ENCODE results near the gene TTLL1.

The TTLL1 gene

DNA sequence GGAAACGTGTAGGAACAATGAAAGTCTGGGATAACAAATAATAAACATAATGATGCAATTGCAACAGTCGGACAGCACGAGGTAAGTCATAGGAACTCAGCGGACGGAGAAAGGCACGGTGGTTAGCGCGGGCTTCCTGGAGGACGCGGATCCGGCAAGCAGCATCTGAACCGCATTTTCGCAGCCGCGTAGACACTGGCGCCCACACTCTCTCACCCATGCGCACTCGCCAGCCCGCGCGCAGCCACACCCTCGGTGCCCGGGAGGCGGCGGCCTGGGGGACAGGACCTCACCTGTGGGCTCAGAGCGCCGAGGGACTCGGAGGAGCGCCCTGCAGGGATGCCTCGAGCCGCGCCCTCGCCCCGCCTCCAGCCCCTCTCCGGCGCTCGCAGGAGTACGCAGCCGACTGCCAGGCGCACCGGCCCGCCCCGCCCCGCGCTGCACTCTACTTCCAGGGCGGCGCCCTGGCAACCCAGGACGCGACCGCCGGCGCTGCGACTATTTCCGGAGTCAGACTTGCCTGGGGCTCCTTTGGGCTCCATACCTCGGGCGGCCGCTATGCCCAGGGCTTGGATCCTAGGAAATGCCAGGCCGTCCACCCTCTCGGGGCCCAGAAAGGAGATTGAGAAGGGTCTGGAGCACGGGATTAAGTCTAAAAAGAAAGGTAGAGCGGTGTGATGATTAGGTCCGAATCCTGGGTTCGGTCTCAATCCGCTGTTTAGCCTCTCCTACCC, at the start of gene TTLL1:
TSS of gene TTLL1 (minus strand) at position 408 of the 734 bp plus-strand sequence. CDS start 13,805 bp downstream, outside the sequence.
- DNase-seq = peak; percentile 87

DNA sequence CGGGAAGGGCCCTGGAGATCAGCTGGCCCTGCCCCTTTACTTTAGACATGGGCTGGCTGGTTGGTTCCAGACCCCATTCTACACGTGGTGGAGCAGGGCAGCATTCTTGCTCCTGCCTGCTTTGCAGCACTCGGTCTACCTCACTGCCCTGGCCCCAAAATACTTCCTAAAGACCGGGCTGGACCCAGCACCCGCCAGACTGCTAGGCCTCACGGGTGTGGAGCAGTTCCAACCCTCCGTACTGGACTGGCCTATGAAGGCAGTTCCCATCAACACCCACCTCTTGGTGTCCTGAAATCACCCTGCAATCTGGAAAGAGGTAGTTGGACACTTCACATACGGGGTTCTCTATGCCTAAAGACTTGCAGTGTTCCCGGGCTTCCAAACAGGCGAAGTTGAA, 47.6 kb upstream of the TTLL1 start:
- DNase-seq = no peak

DNA sequence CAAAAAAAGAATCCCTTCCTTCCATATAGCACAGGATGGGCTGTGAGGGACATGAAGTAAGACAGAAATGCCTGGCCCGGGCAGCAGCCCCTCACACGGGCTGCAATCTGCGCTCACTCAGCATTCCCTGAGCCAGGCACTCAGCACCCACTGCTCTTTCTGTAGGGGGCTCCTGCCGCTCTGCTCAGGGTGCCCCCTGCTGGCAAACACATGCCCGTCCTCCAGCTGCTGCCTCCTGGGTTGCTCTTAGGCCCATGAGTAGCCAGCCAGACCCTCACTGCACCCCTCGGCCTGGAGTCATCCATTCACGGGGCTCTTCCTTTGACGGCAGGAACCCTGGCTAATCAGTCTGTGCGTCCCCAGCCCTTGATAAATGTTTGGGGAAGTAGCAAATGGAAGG, 47.1 kb upstream of the TTLL1 start:
- DNase-seq = peak in 1 of 2 donors; percentile 14

DNA sequence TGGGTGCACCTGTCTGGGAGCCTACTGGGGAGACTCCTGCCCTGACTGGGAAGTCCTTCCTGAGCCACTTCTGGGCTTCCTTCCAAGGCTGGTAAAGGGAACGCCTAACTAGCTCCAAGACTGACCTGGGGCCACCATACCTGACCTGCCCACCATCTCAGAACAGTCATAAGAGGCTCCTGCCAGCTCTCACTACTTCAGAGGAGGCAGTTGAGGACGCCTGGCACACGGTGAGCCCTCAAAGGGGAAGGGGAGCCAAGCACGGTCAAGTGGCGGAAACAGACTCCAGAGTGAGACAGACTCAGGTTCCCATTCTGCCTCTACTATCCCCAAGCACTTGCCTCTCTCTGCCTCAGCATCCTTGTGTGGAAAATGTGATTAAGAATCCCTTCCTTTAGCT, 46.4 kb upstream of the TTLL1 start:
- DNase-seq = no peak

DNA sequence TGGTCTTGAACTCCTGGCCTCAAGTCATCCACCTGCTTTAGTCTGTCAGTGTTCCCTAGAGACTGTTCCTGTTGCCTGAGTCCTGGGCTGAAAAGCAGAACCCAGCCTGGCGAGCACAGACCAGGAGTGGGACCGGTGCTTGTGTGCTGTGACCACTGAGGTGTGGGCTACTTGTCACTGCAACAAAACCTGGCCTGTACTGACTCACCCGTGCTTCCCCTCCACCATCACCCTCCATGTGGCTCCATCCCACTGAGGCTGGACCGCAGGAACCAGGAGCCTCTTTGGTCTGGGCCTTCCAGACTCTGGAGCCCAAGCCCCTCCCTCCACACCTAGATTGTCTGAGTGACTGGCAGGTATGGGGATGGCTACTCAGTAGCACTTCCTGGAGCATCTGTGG, 45.4 kb upstream of the TTLL1 start:
- no peak for DNase-seq

DNA sequence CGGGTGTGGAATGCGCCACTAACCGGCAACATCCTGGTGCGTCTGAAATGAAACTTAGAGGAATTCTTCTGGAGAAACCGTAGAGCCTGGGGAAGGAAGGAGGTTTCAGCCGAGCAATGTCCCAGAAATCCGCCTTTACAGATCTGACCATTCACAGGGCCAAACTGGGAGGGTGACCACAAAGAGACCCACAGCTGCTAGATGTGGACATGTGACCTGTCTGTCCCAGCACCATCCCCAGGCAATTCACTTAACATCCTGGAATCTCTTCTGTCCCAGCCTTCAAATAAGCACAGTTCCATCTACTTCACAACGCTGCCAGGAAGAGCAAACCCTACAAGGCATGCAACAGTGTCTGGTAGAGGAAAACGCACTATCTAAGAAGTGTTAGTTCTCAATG, 44.2 kb upstream of the TTLL1 start:
- no peak for DNase-seq

DNA sequence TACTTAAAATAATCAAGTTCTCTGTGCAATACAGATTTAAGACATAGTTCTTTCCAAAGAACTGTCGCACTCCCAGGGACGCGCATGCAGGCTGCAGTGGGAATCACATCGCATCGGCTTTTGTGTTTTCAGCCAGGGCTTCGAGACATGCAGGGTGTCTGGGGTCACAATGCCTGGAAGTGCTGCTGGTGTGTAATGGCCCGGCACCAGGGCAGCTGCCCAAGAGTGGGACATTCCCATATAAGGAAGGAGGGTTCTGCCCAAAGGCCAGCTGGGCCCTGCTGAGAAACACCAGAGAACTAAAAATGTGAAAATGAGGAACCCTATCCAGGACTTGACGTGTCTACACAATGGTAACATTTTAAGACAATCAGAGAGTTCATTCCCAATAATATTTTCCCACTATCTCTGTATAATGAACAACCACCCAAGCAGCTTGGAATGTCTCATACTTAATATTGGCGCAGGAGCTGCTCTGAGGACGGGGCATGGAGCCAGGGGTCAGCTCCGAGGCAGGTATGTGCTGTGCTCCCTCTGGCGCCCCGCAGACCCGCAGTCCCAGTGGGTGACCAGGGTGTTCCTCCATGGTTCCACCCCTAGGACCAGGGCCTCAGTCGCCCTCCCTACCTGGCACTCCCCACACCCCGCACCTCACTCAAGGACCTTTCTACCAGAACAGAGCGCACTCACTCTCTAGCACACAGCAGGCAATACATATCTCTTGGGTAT, 42.7 kb upstream of the TTLL1 start:
- no peak for DNase-seq

DNA sequence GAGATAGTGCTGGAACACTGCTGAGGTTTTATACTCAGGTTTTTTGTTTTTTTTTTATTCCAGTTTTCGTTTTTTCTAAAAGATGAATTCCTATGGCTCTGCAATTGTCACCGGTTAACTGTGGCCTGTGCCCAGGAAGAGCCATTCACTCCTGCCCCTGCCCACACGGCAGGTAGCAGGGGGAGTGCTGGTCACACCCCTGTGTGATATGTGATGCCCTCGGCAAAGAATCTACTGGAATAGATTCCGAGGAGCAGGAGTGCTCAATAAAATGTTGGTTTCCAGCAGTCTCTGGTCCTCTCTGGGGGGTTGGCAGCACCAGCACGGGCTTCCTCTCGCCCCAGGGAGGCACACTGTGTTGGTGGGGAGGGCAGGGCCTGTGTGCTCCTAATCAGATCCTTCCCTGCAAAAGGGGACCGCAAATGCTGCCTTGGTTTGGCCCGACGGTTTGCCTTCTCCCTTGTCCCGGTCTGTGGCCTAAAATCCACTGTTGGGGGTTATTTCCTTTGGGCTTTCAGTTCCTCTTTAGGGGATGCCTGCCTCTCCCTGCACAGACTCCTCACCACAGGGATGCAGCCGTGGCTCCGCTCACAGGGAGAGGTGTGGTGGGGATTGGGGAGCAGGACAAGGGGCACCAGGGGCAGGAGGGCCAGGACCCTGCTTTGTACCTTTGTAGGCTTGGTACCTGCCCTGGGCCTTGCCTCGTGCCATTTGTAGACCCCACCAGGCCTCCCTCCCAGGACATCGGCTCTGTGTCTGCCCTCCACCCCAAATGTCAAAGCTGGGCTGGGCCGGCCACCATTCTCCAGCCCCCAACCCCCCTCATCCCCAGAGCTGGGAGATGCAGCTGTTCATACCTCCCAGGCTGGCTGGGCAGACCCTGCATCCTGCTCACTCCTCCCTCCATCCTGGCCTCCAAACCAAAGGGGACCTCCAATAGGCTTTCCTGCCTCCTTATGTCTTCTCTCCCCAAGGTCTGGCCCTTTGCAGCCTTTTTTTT, 40.5 kb upstream of the TTLL1 start:
- DNase-seq = no peak

DNA sequence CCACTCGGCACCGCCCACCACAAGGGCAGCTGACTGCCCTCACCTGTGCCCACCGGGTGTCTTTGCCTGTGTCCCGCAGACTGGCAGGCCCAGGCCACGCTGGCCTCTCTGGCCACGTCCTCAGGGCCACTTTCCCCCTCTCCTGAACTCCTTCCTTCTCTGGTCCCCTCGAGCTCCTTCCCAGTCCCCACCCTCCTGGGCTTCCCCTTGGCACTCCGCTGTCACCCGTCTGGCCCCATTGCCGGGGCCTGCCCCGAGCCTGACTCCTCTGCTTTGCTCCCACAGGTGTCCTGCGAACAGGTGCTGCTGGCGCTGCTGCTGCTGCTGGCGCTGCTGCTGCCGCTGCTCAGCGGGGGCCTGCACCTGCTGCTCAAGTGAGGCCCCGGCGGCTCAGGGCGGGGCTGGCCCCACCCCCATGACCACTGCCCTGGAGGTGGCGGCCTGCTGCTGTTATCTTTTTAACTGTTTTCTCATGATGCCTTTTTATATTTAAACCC, 39.8 kb upstream of the TTLL1 start:
- no peak for DNase-seq

DNA sequence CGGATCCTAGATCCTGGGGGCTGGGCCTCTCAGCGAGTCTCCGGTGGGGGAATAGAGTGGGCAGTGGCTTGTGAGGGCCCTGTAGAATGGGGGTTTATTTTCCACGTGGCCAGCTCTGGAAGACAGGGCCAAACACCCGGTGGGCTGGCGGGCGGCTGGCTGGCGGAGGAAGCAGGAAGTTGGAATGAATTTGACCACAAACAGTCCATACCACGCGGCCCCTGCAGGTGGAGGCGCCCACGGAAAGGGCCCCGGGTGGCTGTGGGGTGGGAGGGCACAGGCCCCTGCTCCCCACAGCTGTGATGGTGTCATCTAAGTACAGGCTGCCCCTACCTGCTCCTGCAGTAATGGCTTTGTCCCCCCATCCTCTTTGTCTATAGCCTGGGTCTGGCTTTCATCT, 38.9 kb upstream of the TTLL1 start:
- no peak for DNase-seq

DNA sequence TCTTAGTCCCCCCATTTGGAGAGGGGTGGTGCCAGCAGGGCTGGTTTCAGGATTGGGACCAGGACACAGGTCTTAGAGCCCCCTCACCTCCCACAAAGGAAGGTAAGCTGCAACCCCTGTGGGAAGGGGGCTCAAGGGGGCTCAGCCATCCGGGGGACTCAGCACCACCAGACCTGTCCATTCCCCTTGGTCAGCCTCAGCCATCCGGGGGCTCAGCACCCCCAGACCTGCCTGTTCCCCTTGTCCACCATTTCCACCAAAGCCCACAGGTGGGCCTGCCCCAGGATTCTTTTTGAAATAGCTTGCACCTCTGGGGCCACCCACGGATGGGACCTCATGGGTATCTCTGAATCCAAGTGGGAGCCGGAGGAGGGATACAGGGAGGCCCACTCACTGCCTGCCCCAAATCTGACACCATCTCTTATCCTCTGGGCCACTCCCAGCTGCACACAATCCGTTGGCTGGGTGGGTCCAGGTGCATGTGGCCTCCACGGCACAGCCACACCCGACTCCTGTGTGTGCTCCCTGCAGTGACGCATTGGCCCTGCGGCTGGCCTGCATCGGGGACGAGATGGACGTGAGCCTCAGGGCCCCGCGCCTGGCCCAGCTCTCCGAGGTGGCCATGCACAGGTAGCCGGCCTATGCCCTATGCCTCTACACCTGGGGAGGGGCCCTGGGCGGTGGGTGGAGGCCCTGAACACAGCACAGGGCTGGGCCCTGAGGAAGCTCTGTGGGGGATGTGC, 38.1 kb upstream of the TTLL1 start:
- DNase-seq = no peak

DNA sequence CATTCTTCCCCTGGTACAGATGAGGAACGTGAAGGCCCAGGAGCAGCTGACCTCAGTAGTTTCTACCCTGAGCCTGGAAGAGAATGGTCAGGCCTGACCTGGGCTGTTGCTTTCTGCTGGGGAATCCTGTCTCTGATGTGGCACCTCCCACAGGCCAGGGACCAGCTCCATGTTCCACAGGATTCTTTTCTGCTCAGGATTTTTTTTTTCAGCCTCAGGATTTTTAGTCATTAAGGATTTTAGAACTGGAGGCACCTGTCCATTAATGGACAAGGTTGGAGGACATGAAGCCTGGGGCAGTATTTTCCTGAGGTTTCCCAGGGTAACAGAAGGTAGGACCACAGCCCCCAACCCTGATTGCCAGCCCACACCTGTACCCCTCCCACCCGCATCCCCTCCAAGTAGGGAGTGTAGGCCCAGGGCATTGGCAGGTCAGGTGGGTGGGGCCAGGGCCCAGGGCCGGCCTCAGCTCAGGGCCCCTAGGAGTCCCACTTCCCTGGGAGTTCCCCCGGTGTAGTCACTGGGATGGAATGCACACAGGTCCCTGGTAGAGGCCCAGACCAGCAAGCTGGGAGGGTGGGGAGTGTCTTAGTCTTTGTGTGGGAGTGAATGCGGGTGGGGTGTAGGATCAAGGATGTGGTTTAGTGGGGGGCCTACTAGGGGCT, 37.4 kb upstream of the TTLL1 start:
- DNase-seq = no peak

DNA sequence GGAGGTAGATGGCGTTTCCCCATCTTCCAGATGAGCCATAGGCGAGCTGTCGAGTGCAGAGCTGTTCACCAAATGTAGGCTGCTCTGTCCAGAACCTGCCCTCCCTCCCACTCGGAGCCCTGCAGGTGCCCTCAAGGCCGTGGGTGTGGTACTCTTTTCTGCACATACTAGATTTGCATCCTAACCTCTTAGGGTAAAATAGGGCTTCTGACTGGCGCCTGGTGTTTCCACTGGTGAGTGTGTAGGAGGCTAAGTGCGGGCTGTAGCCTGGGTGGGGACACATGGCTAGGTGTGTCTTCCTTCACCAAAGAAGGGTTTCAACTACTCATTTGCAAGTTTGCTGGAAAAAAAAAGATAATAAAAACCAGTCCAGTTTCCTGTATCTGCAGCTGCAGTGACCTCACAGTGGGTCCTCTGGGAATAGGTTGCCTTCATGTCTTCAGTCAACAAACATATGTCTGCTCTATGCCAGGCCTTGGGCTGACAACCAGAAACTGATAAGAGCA, 29.8 kb upstream of the TTLL1 start:
- no peak for DNase-seq

DNA sequence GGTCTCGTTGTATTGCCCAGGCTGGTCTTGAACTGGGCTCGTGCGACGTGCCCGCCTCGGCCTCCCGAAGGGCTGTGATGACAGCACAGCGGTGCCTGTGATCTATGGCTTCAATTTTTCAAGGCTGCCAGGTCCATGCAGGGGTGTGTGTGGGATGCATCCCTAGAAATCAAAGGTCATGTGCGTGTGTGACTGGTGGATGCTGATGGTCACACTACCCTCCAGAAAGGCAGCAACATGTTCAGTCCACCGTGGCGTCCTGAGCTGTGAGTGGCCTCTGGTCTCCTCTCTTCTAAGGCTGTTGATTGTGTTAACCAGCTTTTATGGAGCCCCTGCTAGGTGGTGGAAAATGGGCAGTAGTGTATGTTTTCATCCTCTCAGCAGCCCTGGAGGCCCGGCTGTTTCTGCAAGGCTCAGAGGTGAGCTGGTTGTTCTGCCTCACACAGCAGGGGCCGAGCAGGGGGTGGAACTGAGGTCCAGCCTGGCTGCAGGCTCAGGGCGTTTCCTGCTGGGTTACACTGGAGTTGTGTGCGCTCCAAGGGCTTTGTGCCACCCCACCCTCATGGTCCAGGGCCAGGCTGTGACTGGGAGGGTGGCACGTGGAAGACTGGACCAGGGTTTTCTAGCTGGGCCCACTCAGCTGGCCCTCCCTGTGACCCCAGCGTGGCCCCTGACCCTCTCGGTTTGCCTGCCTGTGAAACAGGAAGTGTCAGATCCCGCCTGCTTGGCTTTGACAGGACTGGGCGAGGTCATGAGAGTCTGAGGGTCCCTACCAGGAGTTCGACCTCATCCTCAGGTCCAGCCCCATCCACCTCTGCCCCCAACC, 29.0 kb upstream of the TTLL1 start:
- no peak for DNase-seq

DNA sequence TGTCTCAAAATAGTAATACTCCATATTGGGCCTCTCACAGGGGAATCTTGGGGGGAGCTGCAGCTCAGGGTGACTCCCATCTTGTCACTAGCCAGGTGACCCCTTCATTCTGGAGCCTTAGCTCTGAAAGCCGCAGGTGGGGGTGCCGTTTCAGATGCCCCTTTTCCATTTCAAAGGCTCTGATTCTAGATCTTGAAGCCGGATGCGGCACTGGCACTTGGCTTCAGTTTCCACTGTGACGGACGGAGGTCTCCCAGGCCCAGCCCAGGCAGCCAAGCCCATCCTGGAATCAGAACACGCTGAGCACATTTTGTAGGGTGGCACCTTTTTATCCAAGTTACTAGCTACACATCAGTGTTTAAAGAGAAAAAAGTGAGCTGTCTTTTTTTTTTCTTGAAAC, 27.7 kb upstream of the TTLL1 start:
- DNase-seq = no peak

DNA sequence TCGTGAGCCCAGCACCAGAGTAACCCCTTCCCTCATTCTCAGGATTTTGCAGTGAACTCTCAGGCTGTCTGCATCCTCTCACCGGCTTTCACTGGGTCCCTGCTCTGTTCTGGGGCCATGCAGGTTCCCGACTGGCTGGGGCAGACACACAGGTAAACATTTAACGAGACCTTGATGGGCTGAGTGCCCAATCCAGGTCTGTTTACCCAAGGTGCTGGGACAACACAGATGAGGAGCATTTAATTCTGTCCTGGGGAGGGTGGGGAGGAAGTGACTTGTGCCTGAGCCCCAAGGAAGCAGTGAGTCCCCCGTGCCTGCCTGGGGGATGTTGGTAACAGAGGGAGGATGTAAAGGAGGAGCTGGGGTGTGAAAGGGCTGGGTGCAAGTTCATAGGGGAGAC, 25.8 kb upstream of the TTLL1 start:
- no peak for DNase-seq

DNA sequence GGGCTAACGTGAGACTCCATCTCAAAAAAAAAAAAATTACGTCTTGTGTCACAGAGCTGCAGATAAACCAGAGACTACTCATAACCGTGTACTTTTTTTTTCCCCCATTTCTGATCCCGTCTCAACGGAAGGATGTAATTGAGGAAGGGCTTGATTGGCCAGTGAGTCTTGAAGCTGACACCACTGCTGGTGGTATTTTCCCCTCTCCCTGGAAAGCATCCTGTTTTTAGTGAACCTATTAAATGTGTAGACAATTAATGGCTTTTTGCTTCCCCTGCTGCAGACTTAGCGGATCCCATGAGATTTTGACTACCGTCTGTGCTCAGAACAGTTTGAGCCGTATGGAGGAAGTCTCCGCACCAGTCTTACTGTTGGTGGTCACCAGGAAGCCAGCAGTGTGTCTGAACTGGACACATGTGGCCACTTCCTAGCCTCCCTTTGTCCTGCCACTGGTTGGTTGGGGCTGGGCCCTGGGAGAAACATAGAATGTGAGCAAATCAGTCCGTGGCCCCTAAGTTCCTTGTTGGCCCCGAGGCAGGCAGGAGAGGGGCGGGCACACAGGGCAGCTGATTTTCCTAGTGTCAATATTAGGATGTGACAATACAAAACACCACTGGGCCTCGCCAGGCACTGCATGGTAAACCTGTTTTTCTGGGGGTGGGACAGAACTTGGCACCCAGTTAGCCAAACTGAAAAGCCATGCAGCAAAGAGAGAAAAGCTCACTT, 24.5 kb upstream of the TTLL1 start:
- DNase-seq = no peak

DNA sequence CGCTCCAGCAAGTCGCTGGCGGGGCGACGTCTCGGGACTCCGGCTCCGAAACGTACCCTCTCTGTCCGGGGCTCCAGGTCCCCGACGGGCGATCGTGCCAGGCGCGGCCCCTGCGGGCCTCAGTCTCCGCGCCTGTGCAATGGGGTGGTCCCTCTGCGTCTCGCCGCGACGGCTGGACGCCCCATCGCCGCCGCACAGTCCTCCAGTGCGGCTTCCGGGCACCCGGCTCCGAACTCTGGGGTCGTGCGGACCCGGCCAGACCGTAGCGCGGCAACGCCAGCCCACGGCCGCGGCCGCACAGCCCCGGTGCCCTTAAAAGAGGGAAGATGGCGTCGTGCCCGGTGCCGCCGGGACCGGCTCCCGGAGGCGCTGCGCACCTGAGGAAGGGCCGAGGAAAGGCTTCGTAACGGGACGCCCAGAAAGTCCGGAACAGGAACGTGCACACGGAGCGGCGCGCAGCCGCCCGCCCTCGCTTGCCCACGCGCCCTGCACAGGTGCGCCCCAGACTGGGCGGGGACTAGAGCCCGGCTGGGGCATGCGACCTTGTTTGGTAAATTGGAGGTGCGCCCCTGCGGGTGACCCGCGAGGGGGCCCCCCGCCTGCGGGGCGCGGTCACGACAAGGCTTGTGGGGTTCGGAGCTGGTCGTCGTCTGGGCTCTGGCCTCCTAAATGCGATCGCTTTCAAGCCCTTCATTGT, 21.9 kb upstream of the TTLL1 start:
- DNase-seq = peak in 1 of 2 donors; percentile 27

DNA sequence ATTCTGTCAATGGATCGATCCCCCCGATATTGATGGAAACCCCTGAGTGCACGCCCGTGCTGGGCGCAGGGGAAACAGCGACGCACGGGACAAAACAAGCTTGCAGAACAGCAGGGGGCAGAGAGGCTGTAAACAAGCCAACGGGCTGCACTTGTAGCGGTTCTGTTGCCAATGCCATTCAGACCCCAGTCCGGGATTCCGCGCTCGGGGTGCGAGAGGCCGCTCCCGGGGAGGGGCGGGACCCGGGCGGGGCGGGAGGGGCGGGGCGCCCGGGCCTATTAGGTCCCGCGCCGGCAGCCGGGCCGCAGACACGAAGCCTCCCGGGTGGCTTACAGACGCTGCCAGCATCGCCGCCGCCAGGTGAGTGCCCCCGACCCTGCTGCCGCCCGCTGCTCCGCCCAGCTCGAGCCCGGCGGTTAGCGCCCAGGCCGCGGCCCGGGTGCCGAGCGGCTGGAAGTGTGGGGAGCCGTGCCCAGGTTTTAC, 21.3 kb upstream of the TTLL1 start, which contains the start of gene BIK:
TSS of gene BIK (plus strand) at position 307 of the 483 bp plus-strand sequence. CDS start 13,273 bp downstream, outside the sequence.
- peak; percentile 22 to 27 for DNase-seq

Measured in stimulated activated CD4-positive, alpha-beta T cell treated with anti-CD3 and anti-CD28 coated beads, Interleukin-2, amount 100 ng/mL, for 48 hours (primary cell).